ENCODE measurements around the gene TMPRSS2.

Gene TMPRSS2

DNA sequence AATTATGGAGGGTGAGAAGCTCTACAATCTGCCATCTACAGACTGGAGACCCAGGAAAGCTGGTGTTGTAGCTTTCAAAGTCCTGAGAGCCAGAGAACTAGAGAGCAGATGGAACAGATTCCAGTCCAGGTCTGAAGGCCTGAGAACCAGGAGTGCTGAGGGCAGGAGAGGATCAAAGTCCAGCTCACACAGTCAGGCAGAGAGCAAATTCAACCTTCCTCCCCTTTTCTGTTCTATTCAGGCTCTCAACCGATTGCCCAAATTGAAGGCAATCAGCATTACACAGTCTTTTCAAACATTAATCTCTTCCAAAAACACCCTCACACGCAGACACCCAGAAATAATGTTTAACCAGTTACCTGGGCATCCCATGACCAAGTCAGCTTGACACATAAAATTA, 2.5 kb upstream of the TMPRSS2 start:
- no peak for DNase-seq (ENCODE audit: extremely low read depth in 1 of 2, low read depth in 1 of 2)

DNA sequence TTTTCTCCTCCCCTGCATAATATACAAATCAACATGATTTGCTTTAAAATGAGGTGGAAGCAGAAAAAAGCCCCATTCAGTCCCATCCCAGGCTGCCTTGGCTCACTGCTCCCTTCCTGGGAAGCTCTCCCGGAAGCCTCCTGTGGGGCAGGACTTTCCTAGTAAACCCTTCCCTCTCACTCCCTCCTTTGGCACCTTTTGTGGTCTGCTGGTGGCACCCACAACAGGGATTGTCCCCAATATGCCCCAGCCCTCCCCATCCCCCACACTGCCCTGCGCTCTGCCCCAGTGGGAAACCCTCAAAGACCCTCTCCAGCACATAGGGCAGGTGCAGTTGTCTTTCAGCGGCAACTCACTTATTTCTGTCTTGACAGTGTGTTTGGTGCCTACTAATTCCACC, 1.8 kb upstream of the TMPRSS2 start:
- DNase-seq (ENCODE audit: extremely low read depth in 1 of 2, low read depth in 1 of 2), result no peak

DNA sequence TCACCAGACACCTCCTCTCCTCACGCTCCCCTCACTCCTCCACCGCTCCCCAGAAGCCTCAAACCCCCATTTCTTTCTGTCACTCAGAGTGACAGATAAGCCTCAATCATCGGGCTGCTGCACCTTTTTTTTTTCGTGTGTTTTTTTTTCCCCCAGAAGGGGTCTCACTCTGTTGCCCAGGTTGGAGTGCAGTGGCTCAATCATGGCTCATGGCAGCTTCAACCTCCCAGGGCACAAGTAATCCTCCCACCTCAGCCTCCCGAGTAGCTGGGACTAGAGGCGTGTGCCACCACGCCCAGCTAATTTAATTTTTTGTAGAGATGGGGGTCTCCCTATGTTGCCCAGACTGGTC, 1.2 kb upstream of the TMPRSS2 start:
- no peak for DNase-seq (ENCODE audit: extremely low read depth in 1 of 2, low read depth in 1 of 2)

DNA sequence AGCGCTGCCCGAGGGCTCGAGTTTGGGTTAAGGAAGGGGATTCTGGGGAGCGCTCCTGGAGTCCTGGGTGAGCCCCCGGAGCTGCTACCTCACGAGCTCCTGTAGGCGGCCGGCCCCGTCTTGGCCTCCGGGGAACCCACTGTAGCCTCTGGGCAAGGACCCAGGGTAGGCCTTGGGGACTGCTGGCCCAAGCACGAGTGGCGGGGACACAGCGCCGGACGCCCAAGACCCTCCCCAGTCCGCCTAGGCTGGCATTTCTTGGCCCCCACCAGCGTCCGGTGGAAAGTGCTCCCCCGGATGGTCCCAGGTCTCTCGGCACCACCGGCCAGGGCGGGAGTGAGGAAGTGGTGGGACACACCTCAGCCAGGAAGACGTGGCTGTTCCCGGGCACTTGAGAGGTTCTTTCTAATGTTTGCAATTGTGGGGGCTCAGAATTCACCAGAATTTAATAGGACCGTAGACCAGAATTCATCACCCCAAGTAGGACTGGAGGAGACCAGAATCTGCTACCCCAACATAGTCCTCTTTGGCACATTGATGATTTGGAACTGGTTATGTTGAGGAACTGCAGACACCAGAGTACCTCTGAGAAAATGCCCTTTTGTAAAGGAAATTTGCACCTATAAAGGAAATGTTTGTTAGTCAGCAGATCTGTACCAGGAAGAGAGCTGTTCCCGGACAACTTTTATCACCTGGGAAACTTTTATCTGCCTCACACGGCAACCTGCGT, 622 bp upstream of the TMPRSS2 start:
- DNase-seq (ENCODE audit: extremely low read depth in 1 of 2, low read depth in 1 of 2), result no peak

DNA sequence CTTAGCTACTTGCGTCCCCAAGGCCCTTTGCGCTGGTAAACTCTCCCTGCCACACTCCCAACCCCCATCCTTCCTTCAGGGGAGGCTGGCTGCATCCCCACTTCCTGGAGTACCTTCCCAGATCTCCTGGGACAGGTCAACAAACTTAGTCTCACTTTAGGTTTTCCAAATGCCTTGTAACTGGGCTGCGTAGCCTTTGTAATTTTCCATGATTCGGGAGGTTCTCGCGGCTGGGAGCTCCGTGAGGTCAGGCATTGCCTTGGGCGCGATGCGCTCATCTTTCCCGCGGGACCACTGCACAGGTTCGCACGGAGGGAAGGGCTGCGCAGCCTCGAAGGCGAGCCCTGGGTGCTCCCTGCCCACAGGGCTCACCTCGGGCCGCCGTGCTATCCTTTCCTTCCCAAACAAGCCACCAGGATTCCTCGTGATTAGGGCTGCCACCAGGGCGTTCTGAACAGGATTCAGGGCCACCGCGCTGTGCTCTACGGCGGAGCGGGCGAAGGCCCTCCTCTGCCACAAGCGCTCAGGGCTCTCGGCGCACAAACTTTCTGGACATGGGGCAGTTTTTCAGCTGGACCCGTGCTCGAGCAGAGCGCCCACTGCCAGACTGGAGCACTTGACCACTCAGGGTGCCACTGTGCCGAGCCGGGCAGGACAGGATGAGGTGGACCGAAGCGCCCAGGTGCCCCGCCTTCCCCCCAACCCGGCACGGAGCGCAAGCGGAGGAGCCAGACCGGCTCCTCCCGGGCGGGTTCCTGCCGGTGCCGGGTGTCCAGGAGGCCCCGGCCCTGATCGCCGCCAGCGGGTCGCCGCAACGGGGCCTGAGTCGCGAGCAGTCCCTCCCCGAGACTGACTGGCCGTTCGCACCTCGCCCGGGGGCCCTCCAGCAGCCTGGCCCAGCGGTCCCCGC, 1.1 kb downstream of the TMPRSS2 start:
- DNase-seq (ENCODE audit: extremely low read depth in 1 of 2, low read depth in 1 of 2), result no peak

DNA sequence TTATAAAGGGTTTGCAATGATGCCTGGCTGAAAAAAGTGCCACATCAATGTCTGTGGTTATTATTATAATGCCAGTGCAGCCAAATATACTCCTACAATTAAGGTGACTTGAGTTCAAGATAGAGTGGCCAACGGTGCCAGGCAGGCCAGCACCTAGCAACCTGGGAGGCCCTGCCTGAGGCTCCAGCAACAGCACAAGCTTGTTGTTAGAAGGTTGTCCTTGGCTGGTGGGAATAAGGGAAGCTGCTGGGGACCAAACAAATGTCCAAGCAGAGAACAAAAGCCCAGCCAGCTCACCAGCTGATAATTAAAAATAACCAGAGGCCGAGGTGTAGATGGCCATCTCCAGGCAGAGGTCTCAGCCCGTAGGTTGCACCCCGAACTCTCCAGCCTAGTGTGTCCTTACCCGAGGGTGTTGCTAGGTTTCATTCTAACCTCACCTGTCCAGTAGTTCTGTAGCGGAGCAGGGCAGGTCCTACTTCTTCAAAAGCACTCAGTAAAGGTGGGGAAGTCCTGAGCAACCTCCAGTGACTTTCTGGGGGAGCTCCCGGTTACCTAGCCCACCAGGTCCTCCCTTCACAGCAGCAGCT, 1.9 kb downstream of the TMPRSS2 start:
- no peak for DNase-seq (ENCODE audit: extremely low read depth in 1 of 2, low read depth in 1 of 2)

DNA sequence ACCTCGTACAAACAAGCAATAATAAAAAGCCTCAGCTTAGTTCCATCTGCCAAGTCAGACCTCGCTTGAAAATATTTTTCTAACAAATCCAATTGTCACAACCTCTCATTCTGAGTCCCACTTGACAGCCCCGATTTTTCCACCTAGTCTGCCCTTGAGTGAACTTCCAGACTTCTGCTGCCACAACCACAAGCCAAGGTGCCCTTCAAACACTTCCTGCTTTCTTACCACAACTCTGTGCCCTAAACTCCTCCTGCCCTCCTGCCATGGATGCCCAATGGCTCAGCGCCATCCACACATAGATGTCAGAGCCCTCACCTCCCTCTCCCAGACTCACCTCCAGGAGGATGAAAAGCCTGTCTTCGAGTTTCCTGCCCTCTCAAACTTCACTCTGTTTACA, 3.9 kb downstream of the TMPRSS2 start:
- no peak for DNase-seq (ENCODE audit: extremely low read depth in 1 of 2, low read depth in 1 of 2)

DNA sequence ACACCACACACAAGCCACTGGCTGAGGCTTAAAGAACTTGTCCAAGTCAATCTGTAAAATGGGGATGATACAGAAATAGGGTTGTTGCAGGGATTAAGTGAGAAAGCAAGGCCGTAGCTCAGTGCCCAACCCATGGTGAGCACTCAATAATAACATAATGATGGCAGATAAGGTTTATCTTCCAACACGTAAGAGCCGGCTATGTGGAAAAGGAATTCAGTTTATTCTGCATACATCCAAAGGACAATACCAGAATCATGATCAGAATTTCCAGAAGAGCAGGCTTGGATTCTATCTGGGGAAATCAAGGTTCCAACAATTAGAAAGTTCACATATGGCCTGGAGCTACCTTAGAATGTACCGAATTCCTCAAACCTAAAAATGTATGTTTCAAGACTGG, 4.6 kb downstream of the TMPRSS2 start:
- DNase-seq (ENCODE audit: extremely low read depth in 1 of 2, low read depth in 1 of 2), result no peak

DNA sequence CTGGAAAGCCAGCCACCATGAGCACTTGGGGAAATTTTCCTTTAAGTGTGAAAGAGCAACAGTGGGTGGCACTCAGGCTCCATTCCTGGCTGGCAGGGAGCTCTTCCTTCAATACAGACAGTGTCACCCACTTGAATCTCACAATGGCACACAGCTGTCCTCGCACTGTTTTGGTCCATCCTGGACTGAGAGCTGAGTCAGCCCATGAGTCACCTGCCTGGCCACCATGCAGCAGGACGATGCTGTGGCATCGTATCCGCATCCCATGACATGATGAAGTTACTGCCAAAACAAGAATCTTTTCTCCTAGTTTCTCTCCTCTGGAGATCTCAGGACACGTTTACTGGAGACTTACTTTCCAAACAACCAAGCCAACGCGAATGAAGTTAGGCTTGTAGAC, 6.0 kb downstream of the TMPRSS2 start:
- no peak for DNase-seq (ENCODE audit: extremely low read depth in 1 of 2, low read depth in 1 of 2)

DNA sequence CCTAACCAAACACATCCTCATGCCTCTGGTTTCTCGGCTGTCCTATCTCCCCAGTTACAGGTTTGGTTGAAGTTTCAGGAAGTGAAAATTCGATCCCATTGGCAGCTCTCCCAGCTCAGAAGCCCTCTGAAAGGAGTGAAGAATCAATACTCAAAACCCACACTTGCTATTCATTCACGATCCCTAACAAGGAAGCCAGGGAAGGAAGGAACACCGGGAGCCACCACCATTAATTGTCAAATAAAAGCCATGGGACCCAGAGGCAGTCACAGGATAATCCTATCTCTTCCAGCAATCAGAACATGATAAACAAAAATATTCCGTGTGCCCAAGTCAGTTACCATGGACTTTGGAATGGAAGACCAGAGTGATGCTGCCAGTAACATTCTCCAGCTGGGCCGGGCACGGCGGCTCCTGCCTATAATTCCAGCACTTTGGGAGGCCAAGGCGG, 7.0 kb downstream of the TMPRSS2 start:
- no peak for DNase-seq (ENCODE audit: extremely low read depth in 1 of 2, low read depth in 1 of 2)

DNA sequence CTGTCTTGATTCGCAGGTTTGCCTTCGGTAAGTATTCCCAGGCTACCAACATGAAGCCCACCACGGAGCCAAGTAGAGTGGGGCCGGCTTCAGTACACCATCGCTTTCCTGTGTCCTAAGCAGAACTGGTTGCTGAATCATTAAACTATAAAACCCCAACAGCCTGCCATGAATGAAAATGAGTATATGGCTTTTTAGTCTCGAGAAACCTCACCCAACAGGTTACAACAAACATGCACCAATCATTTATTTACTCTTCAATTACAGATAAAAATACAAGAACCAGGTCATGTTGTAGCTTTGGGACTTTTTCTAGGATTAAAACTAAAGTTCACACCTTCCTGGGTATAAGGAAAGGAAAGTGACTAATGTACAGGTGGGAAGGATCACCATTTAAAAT, 7.6 kb downstream of the TMPRSS2 start:
- no peak for DNase-seq (ENCODE audit: extremely low read depth in 1 of 2, low read depth in 1 of 2)

DNA sequence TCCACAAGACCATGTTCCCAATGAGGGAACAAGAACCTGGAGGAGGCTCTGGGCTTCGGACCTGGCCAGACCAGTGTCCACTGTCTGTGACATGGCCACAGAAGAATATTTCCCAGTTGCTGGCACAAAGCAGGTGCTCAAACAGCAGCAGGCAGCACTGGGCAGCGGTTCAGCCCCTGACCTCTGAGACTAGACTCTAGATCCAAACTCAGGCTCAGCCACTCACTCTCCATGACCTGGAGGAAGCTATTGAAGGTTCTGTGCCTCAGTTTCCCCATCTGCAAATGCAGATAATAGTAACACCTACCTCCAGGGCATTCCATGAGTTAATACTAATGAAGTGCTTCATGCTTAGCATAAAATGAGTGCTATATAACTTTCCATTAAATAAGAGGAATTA, 8.0 kb downstream of the TMPRSS2 start:
- DNase-seq (ENCODE audit: extremely low read depth in 1 of 2, low read depth in 1 of 2), result no peak

DNA sequence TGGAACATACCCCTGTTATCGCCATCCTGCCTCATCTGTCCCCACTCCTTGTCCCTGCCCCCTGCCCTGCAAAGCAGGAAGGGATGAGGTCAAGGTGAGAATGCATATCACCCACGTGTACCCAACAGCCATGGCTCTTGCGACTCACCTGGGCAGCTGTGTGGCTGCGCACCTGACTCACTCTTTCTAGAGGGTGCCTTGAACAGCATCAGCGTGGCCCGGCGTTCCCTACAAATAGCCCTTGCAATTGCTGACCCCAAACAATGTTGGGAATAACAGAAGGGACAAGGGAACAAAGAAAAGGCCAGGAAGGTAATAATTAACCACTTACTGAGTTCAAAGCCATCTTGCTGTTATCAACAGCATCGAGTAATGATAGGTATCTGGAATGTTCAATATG, 10.2 kb downstream of the TMPRSS2 start:
- DNase-seq (ENCODE audit: extremely low read depth in 1 of 2, low read depth in 1 of 2), result no peak

DNA sequence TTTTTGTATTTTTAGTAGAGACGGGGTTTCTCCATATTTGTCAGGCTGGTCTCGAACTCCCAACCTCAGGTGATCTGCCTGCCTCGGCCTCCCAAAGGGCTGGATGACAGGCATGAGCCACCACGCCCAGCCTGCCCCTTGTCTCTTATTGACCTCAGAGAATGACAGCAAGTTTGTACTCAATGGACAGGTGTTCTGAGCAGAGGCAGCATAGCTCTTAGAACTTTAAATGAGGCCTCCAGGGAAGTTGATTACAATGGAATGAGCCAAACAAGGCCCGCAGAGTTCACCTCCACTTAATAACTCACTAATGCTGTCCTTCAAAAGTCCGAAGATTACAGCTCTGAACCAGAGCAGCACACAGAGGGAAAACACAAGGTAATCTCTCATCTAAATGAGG, 10.9 kb downstream of the TMPRSS2 start:
- no peak for DNase-seq (ENCODE audit: extremely low read depth in 1 of 2, low read depth in 1 of 2)

DNA sequence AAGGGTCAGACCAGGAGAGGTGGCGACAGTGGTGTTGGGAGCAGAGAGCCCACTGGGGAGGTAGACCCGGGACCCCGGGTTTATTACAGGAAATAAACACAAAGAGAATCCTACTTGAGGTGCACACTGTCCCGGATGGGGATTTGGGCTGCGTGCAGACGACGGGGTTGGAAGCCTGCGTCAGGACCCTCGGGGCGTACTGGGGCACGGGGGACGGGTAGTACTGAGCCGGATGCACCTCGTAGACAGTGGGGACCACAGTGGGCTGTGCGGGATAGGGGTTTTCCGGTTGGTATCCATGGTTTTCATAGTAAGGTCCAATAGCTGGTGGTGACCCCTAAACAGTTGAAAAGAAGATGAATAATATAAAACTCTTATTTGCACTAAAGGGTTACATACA, 13.7 kb downstream of the TMPRSS2 start:
- no peak for DNase-seq (ENCODE audit: extremely low read depth in 1 of 2, low read depth in 1 of 2)

DNA sequence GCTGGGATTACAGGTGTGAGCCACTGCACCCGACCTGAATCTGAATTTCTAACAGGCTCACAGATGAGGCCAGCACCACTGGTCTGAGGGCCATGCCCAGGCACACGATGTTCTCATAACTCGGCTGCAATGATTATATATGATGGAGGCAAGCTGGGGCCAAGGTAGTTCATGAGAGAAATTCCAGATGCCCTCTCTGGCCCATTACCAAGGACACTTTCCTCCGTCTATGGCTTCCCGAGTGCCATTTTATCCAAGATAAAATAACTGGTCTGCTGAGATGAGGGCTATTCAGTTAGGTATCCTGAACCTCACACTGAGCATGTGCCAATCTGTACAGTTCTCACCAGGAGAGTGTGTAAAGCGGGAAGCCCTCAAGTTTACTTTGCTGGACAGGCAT, 16.5 kb downstream of the TMPRSS2 start:
- DNase-seq (ENCODE audit: extremely low read depth in 1 of 2, low read depth in 1 of 2), result no peak

DNA sequence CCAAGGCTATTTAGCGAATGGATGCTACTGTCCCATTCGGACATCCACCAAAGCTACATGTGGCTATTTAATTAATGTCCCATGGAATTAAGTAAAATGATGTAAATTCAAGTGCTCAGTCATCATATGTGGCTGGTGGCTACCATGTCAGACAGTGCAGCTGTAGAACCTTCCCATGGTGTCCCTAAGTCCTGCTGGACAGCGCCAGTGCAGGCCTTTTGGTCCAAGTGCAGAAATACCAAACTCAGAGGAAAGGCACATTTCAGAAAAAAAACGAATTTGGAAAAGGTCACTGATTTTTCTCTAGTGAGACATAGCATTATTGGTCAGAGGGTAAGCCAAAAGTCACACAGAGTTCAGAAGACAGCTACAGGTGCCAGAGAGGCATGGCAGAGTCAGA, 17.6 kb downstream of the TMPRSS2 start:
- no peak for DNase-seq (ENCODE audit: extremely low read depth in 1 of 2, low read depth in 1 of 2)

DNA sequence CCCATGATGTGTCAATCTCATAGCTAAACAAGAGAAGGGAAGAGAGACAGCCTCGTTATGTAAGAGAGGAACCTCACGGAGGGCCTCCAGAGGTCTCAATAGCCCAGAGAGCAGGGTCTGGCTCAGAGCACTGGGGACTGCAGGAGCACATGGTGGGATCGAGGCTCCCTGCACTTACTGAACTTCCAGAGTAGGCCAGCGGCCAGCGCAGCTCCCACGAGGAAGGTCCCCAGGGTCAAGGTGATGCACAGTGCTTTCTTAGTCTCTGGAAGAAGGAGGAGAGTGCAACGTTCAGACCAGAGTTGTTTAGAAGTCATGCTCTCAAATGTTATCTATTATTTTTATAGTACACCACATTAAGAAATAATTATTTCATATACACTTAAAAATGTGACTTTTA, 18.6 kb downstream of the TMPRSS2 start:
- DNase-seq (ENCODE audit: extremely low read depth in 1 of 2, low read depth in 1 of 2), result no peak

DNA sequence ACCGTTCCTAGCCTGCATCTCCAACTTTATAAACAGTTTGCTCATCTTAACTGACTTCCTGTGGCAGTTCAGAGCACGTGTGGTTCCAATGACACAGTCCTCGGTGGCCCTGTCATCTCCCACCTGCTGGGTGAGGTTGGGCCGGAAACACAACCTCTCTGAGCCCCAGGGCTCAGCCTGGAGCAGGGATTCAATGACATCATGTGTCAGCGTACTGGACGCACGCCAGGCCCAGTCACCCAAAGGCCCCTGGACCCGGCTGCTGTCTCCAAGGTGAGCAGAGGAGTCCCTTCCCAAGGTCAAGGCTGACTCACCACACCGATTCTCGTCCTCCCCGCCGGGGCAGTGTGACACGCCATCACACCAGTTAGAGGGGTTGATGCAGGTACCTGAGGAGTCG, 19.9 kb downstream of the TMPRSS2 start:
- DNase-seq (ENCODE audit: extremely low read depth in 1 of 2, low read depth in 1 of 2), result no peak

DNA sequence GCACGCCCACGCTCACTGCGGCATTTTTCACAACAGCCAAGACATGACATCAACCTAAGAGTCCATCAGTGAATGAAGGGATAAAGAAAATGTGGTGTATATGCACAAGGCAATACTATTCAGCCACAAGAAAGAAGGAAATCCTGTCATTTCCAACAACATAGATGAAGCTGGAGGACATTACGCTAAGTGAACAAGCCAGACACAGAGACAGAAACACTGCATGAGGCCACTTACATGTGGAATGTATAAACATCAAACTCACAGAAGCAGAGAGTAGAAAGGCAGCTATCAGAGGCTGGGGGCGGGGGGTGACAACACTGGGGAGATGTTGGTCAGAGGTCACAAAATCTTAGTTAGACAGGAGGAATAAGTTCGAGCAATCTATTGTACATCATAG, 20.9 kb downstream of the TMPRSS2 start:
- DNase-seq (ENCODE audit: extremely low read depth in 1 of 2, low read depth in 1 of 2), result no peak

DNA sequence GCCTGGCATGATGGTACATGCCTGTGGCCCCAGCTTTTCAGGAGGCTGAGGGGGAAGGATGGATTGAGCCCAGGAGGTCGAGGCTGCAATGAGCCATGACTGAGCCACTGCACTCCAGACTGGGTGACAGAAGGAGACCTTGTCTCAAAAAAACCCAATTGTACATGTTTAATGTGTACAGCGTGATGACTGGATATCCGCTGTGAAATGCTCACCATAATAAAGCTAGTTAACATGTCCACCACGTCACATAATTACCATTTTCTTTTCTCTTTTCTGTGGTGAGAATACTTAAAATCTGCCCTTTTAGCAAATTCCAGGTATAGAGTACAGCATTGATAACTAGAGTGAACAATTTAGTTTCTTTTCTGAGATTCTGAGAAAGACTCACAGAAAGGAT, 24.0 kb downstream of the TMPRSS2 start:
- no peak for DNase-seq (ENCODE audit: extremely low read depth in 1 of 2, low read depth in 1 of 2)

DNA sequence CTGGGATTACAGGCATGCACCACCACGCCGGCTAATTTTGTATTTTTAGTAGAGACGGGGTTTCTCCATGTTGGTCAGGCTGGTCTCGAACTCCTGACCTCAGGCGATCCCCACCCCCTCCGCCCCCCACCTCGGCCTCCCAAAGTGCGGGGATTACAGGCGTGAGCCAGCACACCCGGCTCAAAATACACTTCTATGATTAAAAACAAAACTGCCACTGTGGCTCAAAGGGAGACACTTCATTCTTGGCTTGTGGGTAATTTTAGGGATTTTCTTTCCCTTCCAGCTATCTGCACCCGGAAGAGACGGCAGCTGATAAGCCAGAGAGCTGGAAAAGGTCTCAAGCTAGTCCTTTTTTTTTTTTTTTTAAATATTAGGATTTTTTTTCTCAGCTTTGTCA, 24.5 kb downstream of the TMPRSS2 start:
- DNase-seq (ENCODE audit: extremely low read depth in 1 of 2, low read depth in 1 of 2), result no peak
